Panc1 (cell line): Measurements from ENCODE around the gene ZC3HAV1. TPM values are rescaled to one million over a fixed set of nuclear protein-coding genes. Genes with fewer than 3 reads are reported as not detected.

ENCODE experiments used
- ATAC-seq: fragments of 200-7000 bp; cut with Tn5 transposase; 2 replicates; pipeline ENCODE4 v1.9.1; 2020; ENCODE audit warnings: mild to moderate bottlenecking, moderate library complexity
- BruUV-seq: library from RNA; stranded (reverse); fragments of 400-500 nt; replicated peaks from 2 replicates; lab custom pipeline; 2021; lab: Mats Ljungman, UMichigan
- CTCF ChIA-PET: fragments of 300-600 bp; sonication (Branson Sonifier 250); formaldehyde crosslinking; loops from one replicate; lab custom pipeline; 2022; ENCODE audit warnings: antibody characterized with exemption; lab: Charles Lee
- POLR2A ChIA-PET: fragments of 300-600 bp; sonication (Branson Sonifier 250); formaldehyde crosslinking; loops from one replicate; lab custom pipeline; 2022; ENCODE audit warnings: antibody characterized with exemption; lab: Charles Lee
- DNase-seq: peaks from one replicate; pipeline ENCODE4 v3.0.0-alpha.2; 2010; ENCODE audit warnings: low read depth, low spot score
- H3K27ac ChIP-seq: 2 replicates; pipeline ENCODE4 v1.5.1; 2011; ENCODE audit warnings: mild to moderate bottlenecking, low read length, inconsistent platforms
- H3K27me3 ChIP-seq: fragments of 200-500 bp; sonication (Bioruptor generic); 2 replicates; pipeline ENCODE4 v1.6.0; 2014; ENCODE audit warnings: low read length, inconsistent platforms; ENCODE audit not compliant: control insufficient read depth, insufficient read depth
- H3K36me3 ChIP-seq: fragments of 200-500 bp; sonication (Bioruptor generic); 2 replicates; pipeline ENCODE4 v1.5.1; 2014; ENCODE audit warnings: inconsistent platforms, mild to moderate bottlenecking, low read length, moderate library complexity; ENCODE audit not compliant: control insufficient read depth, insufficient read depth
- H3K4me1 ChIP-seq: 2 replicates; pipeline ENCODE4 v1.5.1; 2011; ENCODE audit warnings: inconsistent platforms, mild to moderate bottlenecking, low read length, moderate library complexity; ENCODE audit not compliant: control insufficient read depth, insufficient read depth
- H3K4me3 ChIP-seq, 2 experiments: 2 replicates each; pipeline ENCODE4 v1.5.1; 2011 to 2012; ENCODE audit warnings: low read depth in 2 of 2, low read length in 2 of 2, mild to moderate bottlenecking in 2 of 2, inconsistent platforms in 1 of 2, moderate library complexity in 1 of 2
- H3K9me3 ChIP-seq: fragments of 200-500 bp; sonication (Bioruptor generic); 2 replicates; pipeline ENCODE4 v1.5.1; 2014; ENCODE audit warnings: low read depth, mild to moderate bottlenecking, inconsistent platforms, low read length, moderate library complexity; ENCODE audit not compliant: control insufficient read depth, insufficient read depth
- CTCF ChIP-seq: fragments of 450-650 bp; IDR thresholded peaks from 2 replicates; pipeline ENCODE4 v1.5.1; 2017; ENCODE audit warnings: mild to moderate bottlenecking
- POLR2AphosphoS5 ChIP-seq: IDR thresholded peaks from 2 replicates; pipeline ENCODE4 v1.6.1; 2012; ENCODE audit warnings: mild to moderate bottlenecking, low read depth, low read length, moderate library complexity
- REST ChIP-seq, 2 experiments: IDR thresholded peaks; 2 replicates each; pipeline ENCODE4 v1.6.1; 2011 to 2012; ENCODE audit warnings: low read depth in 2 of 2, control low read depth in 1 of 2, low read length in 1 of 2, mild to moderate bottlenecking in 1 of 2, moderate library complexity in 1 of 2; ENCODE audit not compliant: insufficient read depth in 1 of 2
- SIN3A ChIP-seq: IDR thresholded peaks from 2 replicates; pipeline ENCODE4 v1.6.1; 2012; ENCODE audit warnings: low read depth, mild to moderate bottlenecking, low read length, moderate library complexity, borderline replicate concordance; ENCODE audit not compliant: insufficient read depth
- TCF7L2 ChIP-seq: IDR thresholded peaks from 2 replicates; pipeline ENCODE4 v1.6.1; 2011; ENCODE audit warnings: mild to moderate bottlenecking, low read depth, low read length, inconsistent platforms
- in situ Hi-C: cut with HindIII; loops from 2 replicates; pipeline ENCODE4 v1.10.0; 2016; ENCODE audit warnings: low sequenced_read_pairs, low pct_unique_long_range_greater_than_20kb
- intact Hi-C: fragments of 100-400 bp; cut with micrococcal nuclease; formaldehyde crosslinking; loops from one replicate; pipeline ENCODE4 v1.10.0; 2022; ENCODE audit not compliant: unreplicated experiment
- total RNA-seq: library from RNA; stranded (reverse); gene quantifications from one replicate; pipeline ENCODE4 v1.2.1, GENCODE V29; 2021; ENCODE audit not compliant: unreplicated experiment

The ZC3HAV1 gene
- total RNA-seq, 1 experiment from 2014 or later, result 47.1 TPM

- intact Hi-C loops, result no loop called here
- no peaks in the 10 kb centered on the region for H3K4me1 ChIP-seq
- H3K27me3 ChIP-seq, result no peaks in the 10 kb centered on the region
- H3K4me3 ChIP-seq, result no peak overlapping the region
- peaks cover 15% of the 10 kb centered on the region for H3K36me3 ChIP-seq
- TF ChIP-seq CTCF (no peak), TCF7L2 (no peak), POLR2AphosphoS5 (no peak)
- no peak for DNase-seq
- no peaks in the 10 kb centered on the region for H3K9me3 ChIP-seq
- in situ Hi-C loops, result no loop called here
- no TSS peak for BruUV-seq
- ATAC-seq, result no peak
- CTCF ChIA-PET, result no interaction called here
- POLR2A ChIA-PET, result no interaction called here
- H3K27ac ChIP-seq, result no peak overlapping the region
Observed at GRCh38 chr7:139068544-139069399, 40.7 kb downstream of the ZC3HAV1 start.

- CTCF ChIA-PET, result no interaction called here
- Histone ChIP-seq H3K4me1 (no peaks in the 10 kb centered on the region), H3K4me3 (no peak overlapping the region), H3K36me3 (peaks cover 10% of the 10 kb centered on the region), H3K27ac (no peak overlapping the region), H3K27me3 (no peaks in the 10 kb centered on the region), H3K9me3 (no peaks in the 10 kb centered on the region)
- no peak for DNase-seq
- POLR2A ChIA-PET, result no interaction called here
- intact Hi-C loops (no loop called here), in situ Hi-C loops (no loop called here)
- TF ChIP-seq CTCF (no peak), SIN3A (no peak), REST (IDR thresholded peaks at IDR 0.05; ENCODE audit: insufficient read depth in 1 of 2, low read depth in 2 of 2, low read length in 1 of 2) (no peak), TCF7L2 (no peak), POLR2AphosphoS5 (no peak)
- BruUV-seq, result no TSS peak
- ATAC-seq, result no peak
Observed at GRCh38 chr7:139066315-139066714, 43.2 kb downstream of the ZC3HAV1 start.
